HG02623 (cell line): Measurements from ENCODE around the gene NKIRAS1.
"Not testable (repeated sequence)": the region's sequence is repeated elsewhere in the genome, so short reads cannot be mapped to it uniquely, and the experiment has no call there.

Source experiments
- ATAC-seq: cut with Tn5 transposase; IDR thresholded peaks from one replicate; pipeline ENCODE4 v1.9.1; 2021; ENCODE audit warnings: moderate library complexity; ENCODE audit not compliant: unreplicated experiment

Gene NKIRAS1

DNA sequence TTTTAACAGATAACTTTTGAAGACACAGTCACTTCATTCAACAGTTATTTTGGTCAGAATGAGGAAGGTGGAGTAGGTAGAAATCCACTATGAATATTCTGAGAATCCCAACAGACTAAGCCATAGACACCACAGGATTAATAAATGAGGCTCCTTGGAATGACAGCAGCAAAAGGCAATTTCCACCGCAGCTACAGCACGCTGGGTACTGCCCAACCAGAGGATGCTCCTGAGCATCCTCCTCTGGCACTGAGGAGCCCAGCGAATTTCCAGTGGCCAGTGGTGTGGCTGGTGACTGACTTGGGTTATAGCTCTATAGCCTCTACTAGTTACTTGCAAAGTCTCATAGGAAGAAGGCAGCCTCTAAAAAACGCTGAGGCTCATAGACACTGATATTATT, 24.6 kb upstream of the NKIRAS1 start:
- ATAC-seq: no peak

- no peak for ATAC-seq
Observed at GRCh38 chr3:23940775-23941174, 24.0 kb upstream of the NKIRAS1 start.

GRCh38 chr3:23938688-23939087, 21.9 kb upstream of the NKIRAS1 start:
- ATAC-seq: no peak

DNA sequence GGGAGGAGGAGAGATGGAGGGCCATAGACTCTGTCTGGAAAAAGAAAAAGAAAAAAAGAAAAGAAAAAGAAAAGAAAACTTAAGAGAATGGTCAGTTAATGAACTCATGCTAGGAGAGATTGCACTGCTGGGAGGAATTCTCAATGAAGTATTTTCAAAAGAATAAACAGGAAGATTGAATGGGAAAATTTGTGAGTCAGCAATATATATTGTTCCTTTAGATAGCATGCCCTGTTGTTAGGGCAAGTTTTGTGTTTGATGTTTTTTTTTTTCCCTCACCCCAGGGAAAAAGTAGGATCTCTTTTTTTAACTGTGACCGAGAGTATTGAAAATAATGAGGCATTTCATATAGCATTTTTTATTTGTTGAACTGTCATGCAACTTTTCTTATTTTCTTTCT, 20.5 kb upstream of the NKIRAS1 start:
- no peak for ATAC-seq

DNA sequence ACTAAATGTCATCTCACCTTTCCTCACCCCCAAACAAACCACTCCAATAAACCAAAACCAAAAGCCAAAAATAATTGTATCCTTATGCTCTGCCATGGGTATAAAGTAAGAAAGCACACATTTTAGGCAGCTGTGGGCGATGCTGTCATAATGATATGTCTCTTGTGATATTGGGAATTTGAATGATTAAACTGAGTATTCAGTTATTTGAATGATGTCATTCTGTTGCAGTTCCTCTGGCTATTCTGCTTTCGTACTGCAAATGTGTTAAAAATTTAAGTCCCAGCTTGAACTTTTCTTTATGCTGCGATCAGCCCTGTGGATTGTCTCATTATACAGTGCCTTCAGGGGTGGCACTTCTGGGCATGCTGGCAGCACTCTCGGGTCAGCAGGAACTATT, 17.5 kb upstream of the NKIRAS1 start:
- ATAC-seq: no peak

- no peak for ATAC-seq
Observed at GRCh38 chr3:23932571-23932970, 15.8 kb upstream of the NKIRAS1 start.

GRCh38 chr3:23931597-23931996, 14.8 kb upstream of the NKIRAS1 start:
- no peak for ATAC-seq

- ATAC-seq: no peak
Observed at GRCh38 chr3:23928524-23928923, 11.7 kb upstream of the NKIRAS1 start.

- no peak for ATAC-seq
Observed at GRCh38 chr3:23926736-23927135, 9.9 kb upstream of the NKIRAS1 start.

- ATAC-seq: no peak
Observed at GRCh38 chr3:23926246-23926645, 9.5 kb upstream of the NKIRAS1 start.

GRCh38 chr3:23923786-23924185, 7.0 kb upstream of the NKIRAS1 start:
- no peak for ATAC-seq

DNA sequence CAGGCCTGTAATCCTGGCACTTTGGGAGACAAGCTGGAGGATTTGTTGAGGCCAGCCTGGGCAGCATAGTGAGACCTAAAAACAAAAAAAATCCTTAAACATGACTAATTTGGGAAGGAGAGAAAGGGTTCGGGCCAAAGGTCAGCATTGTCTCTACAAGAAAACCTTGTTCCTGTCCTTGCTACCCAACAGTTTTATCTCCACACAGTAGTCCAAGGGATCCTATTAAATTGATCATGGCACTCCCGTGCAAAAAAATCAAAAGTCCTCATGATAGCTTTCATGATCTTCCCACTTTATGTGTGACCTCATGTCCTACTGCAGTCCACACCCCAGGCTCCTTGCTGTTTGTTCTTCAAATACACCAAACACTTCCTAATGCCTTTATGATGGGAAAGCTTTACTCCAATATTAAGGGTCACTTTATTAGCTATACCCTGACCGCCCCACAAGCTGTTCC, 4.3 kb upstream of the NKIRAS1 start:
- ATAC-seq: no peak

DNA sequence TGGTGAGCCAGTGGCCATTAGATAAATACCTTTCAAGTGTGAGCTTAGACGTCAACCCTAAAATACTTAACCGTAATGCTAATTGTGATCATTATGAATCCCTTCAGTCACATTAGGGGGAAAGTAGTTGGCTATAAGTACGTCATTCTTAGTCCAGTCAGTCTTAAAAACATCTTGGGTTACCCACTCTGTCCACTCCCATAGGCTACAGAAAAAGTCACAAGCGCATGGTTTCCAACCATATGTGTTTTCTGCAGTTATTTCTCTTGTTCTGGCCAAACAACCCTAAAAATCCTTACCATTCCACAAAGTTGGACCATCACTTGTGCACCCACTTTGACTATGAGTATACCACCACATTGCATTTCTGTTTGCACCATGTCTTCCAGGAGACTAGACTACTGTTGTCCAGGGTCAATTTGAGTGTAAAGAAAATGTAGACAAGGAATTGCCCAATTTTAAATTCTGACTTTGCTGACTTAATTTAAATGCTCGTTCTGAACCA, 3.4 kb upstream of the NKIRAS1 start:
- ATAC-seq: no peak

DNA sequence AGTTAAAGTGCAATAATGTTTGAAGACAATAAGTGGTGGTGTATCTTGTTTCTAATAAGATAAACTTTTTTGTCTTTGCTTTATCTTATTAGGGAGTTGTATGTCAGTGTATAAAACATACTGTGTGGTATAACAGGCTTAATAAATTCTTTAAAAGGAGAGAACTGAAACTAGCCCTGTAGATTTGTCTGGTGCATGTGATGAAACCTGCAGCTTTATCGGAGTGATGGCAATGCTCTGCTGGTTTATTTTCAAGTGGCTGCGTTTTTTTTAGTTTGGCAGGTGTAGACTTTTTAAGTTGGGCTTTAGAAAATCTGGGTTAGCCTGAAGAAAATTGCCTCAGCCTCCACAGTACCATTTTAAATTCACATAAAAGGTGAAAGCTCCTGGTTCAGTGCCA, 2.8 kb upstream of the NKIRAS1 start:
- ATAC-seq: no peak

DNA sequence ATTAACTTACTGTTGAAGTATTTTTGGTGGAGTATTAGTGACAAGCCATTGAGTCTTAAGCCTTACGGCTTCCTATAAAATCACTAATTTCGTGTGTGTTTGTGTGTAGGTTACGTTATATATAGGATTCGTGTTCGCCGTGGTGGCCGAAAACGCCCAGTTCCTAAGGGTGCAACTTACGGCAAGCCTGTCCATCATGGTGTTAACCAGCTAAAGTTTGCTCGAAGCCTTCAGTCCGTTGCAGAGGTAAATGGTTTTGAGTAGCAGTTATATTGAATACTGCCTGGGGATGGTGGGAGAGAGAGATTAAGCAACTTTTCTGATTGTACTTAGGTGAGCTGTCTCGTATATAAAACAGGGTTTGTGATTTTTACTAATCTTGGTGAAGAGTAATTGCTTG, 1.5 kb upstream of the NKIRAS1 start:
- not testable (repeated sequence) for ATAC-seq

DNA sequence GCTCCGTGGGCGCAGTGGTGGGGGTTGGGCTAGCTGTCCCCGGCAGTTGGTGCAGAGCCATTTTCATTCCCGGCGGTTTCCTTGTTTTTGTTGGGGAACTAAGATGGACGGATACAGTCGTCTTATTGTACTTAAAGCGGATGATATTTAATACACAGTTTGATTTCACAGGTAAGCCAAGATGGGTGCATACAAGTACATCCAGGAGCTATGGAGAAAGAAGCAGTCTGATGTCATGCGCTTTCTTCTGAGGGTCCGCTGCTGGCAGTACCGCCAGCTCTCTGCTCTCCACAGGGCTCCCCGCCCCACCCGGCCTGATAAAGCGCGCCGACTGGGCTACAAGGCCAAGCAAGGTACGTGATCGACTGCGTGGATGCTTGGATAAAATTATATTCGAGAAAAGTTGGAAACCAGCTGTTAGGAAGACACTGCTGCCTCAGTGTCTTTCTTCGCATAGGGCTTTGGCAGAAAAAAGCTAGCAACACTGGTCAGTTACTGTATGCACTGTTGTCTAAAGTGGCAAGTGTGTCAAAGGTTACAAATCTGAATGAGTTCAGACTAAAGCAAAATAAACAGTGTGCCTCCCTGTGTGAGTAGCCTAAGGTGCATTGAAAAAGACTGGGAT, 1.0 kb upstream of the NKIRAS1 start:
- not testable (repeated sequence) for ATAC-seq

DNA sequence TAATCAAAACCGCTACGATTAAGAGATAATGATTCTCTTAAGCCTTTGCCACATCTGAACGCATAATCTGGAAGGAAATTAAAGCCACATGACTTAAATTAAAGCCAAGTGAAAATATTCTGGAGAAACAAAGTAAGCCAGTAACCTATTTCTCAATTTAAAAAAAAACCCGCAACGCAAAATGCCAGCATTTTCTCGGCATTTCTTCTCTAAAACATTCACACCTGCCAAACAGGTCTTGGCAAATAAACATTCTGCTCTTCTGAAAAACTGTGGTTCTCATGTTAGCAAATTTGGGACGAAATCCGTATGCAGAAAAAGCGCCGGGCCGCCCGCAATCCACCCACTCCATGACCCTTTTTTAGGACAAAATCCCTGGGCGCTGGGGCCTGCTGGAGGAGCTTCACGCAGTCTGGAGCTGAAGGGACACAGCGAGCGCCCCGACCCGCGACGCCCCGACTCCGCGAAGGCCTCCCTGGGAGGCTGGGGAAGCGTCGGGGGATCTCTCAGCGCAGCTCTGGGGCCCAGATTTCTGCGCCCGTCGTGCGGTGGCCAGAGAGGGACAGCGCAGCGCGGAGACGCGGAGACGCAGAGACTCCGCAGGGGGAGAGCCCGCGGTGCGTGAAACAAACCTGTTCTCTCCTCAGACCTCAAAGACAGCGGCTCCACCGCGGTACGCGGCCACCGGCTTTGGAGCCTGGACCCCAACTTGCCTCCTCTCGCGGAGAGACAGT, 471 bp downstream of the NKIRAS1 start:
- ATAC-seq: peak; percentile 37

DNA sequence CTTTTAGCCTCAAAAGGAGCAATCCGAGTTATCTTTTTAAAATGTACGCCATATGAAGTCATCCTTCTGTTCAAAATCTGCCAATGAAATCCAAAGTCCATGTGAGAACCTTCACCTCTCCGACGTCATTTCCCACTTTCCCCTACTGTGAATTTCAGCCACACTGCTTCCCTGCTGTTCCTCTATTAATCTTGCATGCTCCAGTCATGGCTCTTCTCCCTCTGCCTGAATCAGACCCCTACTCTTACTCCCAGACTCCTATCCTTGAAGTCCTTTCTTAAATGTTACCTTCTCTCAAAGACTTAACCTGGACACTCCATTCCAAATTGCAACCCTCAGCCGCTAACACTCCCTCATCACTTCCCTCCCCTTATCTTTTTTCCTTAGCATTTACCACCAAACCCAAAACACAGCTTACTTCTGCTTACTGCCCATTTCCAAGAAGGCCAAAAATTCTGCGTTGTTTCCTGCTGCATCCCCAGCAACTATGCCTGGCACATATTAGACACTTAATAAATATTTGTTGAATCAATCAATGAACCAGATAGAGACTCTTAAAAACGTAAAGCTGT, 1.2 kb downstream of the NKIRAS1 start:
- no peak for ATAC-seq

- ATAC-seq: no peak
Observed at GRCh38 chr3:23913873-23914743, 2.7 kb downstream of the NKIRAS1 start.

GRCh38 chr3:23913182-23913581, 3.6 kb downstream of the NKIRAS1 start:
- ATAC-seq: no peak

DNA sequence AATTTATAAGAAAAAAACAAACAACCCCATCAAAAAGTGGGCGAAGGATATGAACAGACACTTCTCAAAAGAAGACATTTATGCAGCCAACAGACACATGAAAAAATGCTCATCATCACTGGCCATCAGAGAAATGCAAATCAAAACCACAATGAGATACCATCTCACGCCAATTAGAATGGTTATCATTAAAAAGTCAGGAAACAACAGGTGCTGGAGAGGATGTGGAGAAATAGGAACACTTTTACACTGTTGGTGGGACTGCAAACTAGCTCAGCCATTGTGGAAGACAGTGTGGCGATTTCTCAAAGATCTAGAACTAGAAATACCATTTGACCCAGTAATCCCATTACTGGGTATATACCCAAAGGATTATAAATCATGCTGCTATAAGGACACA, 4.5 kb downstream of the NKIRAS1 start:
- not testable (repeated sequence) for ATAC-seq
